ENCODE data around the gene ACOT6. TPM values are rescaled to one million over a fixed set of nuclear protein-coding genes. Genes with fewer than 3 reads are reported as not detected.
"Not testable (repeated sequence)": the region's sequence is repeated elsewhere in the genome, so short reads cannot be mapped to it uniquely, and the experiment has no call there.

ACOT6 gene
- total RNA-seq, 2 donors from 2014 or later = not detected

DNA sequence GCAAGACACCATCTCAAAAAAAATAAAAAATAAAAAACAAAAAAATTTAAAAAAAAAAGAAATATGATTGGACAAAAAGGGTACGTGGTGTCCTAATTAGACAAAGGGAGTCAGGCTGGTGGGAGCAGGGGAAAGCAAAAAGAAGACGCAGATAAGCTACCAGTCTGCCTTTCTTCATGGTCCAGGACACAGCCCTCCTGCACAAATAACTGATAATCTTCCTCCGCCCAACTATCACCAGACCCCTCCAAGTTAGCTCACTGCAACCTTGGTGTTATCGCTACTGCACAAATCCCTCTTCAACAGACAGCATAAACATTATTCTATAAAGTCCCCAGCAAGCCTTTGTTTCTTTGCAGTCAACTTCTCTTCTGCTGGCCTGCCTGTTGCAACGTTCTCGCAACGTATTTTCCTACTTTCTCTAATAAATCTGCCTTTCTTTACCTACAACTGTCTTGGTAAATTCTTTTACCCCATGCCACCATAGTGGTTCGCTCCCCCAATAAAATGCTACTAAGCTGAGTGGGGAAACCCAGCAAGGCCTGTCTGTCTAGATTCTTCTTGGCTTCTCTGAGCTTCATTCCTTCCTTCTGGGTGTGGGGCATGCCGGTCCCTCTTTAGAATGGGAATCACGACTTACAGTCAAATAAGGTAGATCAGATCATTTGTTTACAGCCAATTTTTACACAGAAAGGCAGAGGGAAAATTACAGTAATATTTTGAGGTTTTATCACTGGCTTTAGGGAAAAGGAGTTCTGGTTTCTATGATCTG lies 17.9 kb downstream of the ACOT6 start:
- Mint-ChIP-seq H3K9me3 (no peaks in the 10 kb centered on the region), H3K27ac (no peak overlapping the region), H3K36me3 (no peaks in the 10 kb centered on the region)
- DNase-seq (ENCODE audit: low spot score in 2 of 2) (no peak), ATAC-seq (no peak)

GRCh38 chr14:73633116-73634010 lies 21.0 kb downstream of the ACOT6 start:
- no peaks in the 10 kb centered on the region for H3K9me3 Mint-ChIP-seq
- ATAC-seq = peak; percentile 83 to 89
- H3K36me3 Mint-ChIP-seq = no peaks in the 10 kb centered on the region
- H3K27ac Mint-ChIP-seq = peak overlapping the region in 1 of 2 donors; percentile 70
- peak; percentile 65 to 66 for DNase-seq (ENCODE audit: low spot score in 2 of 2)

DNA sequence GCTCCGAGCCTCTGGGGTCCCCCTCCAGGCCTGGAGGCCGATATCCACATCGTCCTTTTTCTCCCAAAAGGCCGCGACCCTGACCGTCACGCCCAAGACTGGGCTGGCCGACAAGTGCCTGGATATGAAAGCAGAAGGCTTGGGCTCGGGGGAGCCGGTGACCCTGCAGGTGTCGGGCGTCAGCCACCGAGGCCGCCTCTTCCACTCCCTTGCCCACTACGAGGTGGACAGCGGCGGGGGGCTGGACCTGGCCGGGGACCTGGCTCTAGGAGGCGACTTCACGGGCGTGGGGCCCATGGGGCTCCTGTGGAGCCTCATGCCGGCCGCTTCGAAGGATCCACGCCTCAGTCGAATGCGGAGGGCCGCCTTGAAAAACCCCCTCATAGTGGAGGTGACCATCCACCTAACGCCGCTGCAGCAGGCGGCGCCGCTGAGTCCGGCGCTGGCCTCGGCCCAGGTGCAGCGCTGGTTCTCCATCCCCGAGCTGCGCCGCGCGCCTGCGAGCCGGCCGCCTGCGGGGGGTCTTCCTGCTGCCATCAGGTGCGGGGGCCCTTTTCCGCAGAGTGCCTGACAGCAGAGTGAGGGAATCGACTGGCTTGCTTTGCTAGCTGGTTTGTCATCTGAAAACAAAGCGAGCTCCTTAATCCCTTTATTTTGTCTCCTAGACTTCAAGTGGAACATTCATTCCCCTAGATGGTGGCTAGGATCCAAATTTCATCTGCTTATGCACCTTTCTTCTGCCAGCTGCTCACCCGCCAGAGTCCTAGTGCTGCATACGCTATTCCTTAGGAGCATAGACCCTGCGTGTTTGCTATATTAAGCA lies 21.9 kb downstream of the ACOT6 start:
- Mint-ChIP-seq H3K27ac (peak overlapping the region in 1 of 2 donors; percentile 70), H3K9me3 (no peaks in the 10 kb centered on the region), H3K36me3 (no peaks in the 10 kb centered on the region)
- peak; percentile 7 to 22 for ATAC-seq
- peak in 1 of 2 donors; percentile 9 for DNase-seq (ENCODE audit: low spot score in 2 of 2)

DNA sequence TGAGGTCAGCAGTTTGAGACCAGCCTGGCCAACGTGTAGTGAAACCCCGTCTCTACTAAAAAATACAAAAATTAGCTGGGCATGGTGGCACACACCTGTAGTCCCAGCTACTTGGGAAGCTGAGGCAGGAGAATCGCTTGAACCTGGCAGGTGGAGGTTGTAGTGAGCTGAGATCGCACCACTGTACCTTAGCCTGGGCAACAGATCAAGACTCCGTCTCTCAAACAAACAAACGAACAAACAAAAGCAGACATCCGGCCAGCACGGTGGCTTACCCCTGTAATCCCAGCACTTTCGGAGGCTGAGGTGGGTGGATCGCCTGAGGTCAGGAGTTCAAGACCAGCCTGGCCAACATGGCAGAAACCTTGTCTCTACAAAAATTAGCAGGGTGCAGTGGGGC lies 24.0 kb downstream of the ACOT6 start:
- H3K36me3 Mint-ChIP-seq; ATAC-seq; H3K27ac Mint-ChIP-seq; DNase-seq (ENCODE audit: low spot score in 2 of 2); H3K9me3 Mint-ChIP-seq: not testable (repeated sequence)

DNA sequence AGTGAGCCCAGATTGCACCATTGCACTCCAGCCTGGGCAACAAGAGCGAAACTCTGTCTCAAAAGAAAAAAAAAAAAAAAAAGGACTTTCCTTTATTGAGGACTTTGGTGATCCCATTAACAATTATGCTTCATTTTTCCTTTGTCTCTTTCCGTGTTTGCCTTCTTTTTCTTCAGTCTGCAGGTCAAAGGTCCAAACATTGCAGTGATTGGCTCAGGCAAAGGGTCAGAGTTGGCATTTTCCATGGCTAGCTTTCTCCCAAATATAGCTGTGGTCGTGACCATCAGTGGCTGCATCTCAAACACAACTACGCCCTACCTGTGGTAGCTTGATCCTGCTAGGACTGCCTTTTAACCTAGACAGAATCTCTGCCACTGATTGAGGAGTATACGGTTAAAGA lies 25.5 kb downstream of the ACOT6 start:
- H3K27ac Mint-ChIP-seq = no peak overlapping the region
- H3K9me3 Mint-ChIP-seq = no peaks in the 10 kb centered on the region
- H3K36me3 Mint-ChIP-seq = no peaks in the 10 kb centered on the region
- no peak for DNase-seq (ENCODE audit: low spot score in 2 of 2)
- ATAC-seq = no peak

- ATAC-seq (no peak), DNase-seq (ENCODE audit: low spot score in 2 of 2) (no peak)
- H3K9me3 Mint-ChIP-seq = no peaks in the 10 kb centered on the region
- peaks cover 0 to 6% of the 10 kb centered on the region in 2 donors for H3K36me3 Mint-ChIP-seq
- no peak overlapping the region for H3K27ac Mint-ChIP-seq
Observed at GRCh38 chr14:73640796-73641365, 28.6 kb downstream of the ACOT6 start.

DNA sequence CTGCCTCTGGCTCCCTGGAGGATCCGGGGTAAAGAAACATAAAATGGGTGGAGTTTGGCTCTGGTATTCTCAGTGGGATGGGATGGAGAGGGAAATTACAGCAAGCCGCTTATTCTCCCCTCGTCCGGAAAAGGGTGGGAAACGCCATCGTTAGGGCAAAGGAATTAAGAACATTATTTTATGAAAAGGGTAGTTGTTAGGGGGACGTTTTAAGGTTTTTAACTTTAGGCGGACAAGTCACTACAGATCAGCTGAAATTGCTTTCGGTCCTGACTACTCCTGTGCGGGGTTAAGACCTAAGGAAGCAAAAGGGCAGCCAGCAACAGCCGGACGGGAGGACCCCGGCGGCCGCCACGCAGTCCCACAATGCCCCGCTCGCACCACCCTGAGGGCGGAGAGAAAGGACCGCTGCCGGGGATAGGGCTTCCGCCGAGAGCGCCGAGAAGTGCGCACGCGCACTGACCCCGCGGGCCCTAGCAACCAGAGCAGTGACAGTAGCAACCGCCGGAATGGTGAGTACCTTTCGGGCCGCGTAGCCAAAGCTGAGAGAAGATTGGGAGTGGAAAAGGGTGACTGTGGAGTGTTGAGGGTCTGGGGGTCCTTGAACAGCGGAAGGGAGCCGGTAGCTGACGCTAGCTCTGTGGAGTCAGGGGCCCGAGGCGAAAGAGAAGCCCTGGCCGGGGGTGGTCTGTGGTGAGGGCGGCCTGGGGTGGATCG lies 32.4 kb downstream of the ACOT6 start, which contains the start of gene DNAL1:
DNAL1 (plus strand) TSS at position 456 of the 717 bp plus-strand sequence; CDS start at position 510, 54 bp downstream.
- DNase-seq (ENCODE audit: low spot score in 2 of 2) (peak; percentile 92 to 93), ATAC-seq (peak; percentile 100)
- no peaks in the 10 kb centered on the region for H3K9me3 Mint-ChIP-seq
- peaks cover 0 to 6% of the 10 kb centered on the region in 2 donors for H3K36me3 Mint-ChIP-seq
- peak within 1 kb of the TSS; percentile 87 to 98 for H3K27ac Mint-ChIP-seq

GRCh38 chr14:73645248-73645610 lies 32.9 kb downstream of the ACOT6 start:
- no peak for ATAC-seq
- DNase-seq (ENCODE audit: low spot score in 2 of 2) = no peak
- Mint-ChIP-seq H3K36me3 (peaks cover 0 to 6% of the 10 kb centered on the region in 2 donors), H3K27ac (peak overlapping the region; percentile 87 to 98), H3K9me3 (no peaks in the 10 kb centered on the region)

DNA sequence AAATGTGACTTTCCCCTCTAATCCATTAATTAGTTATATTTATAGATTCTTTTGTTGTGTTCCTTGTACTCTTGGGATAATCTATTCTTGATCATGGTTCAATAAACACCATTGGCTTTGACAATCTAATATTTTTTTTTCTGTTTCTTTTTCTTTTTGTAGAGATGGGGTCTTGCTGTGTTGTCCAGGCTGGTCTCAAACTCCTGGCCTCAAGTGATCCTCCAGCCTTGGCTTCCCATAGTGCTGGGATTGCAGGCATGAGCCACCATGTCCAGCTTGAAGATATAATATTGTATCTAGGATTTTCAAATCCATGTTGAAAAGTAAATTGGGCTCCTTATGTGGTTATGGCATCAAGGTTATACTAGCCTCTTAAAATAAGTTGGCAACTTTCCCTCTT lies 38.7 kb downstream of the ACOT6 start:
- no peak for DNase-seq (ENCODE audit: low spot score in 2 of 2)
- Mint-ChIP-seq H3K9me3 (no peaks in the 10 kb centered on the region), H3K27ac (no peak overlapping the region), H3K36me3 (peaks cover 0 to 8% of the 10 kb centered on the region in 2 donors)
- no peak for ATAC-seq

- DNase-seq (ENCODE audit: low spot score in 2 of 2) = no peak
- no peak for ATAC-seq
- H3K36me3 Mint-ChIP-seq = peaks cover 0 to 8% of the 10 kb centered on the region in 2 donors
- H3K9me3 Mint-ChIP-seq = no peaks in the 10 kb centered on the region
- no peak overlapping the region for H3K27ac Mint-ChIP-seq
Observed at GRCh38 chr14:73655851-73656250, 43.5 kb downstream of the ACOT6 start.

DNA sequence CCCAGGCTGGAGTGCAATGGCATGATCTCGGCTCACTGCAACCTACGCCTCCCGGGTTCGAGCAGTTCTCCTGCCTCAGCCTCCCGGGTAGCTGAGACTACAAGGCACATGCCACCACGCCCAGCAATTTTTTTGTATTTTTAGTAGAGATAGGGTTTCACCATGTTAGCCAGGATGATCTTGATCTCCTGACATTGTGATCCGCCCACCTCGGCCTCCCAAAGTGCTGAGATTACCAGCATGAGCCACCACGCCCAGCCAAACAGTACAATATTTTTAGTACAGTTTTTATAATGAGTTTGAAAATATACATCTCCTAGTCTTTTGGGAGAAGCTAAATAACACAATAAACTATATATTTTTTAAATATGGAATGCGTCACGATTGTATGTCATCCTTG lies 46.9 kb downstream of the ACOT6 start:
- not testable (repeated sequence) for H3K27ac Mint-ChIP-seq; DNase-seq (ENCODE audit: low spot score in 2 of 2); H3K9me3 Mint-ChIP-seq; ATAC-seq; H3K36me3 Mint-ChIP-seq

- Mint-ChIP-seq H3K27ac (no peak overlapping the region), H3K9me3 (no peaks in the 10 kb centered on the region), H3K36me3 (no peaks in the 10 kb centered on the region)
- DNase-seq (ENCODE audit: low spot score in 2 of 2) (no peak), ATAC-seq (no peak)
Observed at GRCh38 chr14:73660511-73660910, 48.2 kb downstream of the ACOT6 start.

GRCh38 chr14:73661872-73662271 lies 49.6 kb downstream of the ACOT6 start:
- Mint-ChIP-seq H3K9me3 (no peaks in the 10 kb centered on the region), H3K27ac (no peak overlapping the region), H3K36me3 (no peaks in the 10 kb centered on the region)
- DNase-seq (ENCODE audit: low spot score in 2 of 2) (no peak), ATAC-seq (no peak)

DNA sequence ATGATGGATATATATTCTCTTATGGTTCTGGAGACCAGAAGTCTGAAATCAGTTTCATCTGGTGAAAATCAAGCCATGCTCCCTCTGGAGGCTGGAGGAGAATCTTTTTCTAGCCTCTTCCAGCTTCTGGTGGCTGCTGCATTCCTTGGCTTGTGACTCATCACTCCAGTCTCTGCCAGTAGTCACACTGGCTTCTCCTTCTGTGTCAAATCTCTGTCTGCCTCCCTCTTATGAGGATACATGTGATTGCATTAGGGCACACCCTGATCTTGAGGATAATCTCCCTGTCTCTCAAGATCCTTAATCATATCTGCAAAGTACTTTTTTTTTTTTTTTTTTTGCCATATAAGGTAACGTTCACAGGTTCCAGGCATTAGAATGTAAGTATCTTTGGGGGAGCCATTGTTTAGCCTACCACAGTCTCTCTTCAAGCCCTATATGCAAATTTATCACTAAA lies 50.2 kb downstream of the ACOT6 start:
- ATAC-seq (no peak), DNase-seq (ENCODE audit: low spot score in 2 of 2) (no peak)
- Mint-ChIP-seq H3K36me3 (no peaks in the 10 kb centered on the region), H3K9me3 (no peaks in the 10 kb centered on the region), H3K27ac (no peak overlapping the region)

GRCh38 chr14:73663548-73664212 lies 51.4 kb downstream of the ACOT6 start:
- ATAC-seq (peak in 1 of 2 donors; percentile 38), DNase-seq (ENCODE audit: low spot score in 2 of 2) (no peak)
- H3K9me3 Mint-ChIP-seq = no peaks in the 10 kb centered on the region
- H3K36me3 Mint-ChIP-seq = no peaks in the 10 kb centered on the region
- H3K27ac Mint-ChIP-seq = no peak overlapping the region

Data from activated naive CD4-positive, alpha-beta T cell treated with anti-CD3 and anti-CD28 coated beads, Interleukin-2, amount 50 U/mL, for 72 hours (primary cell).